Endothelial cell of umbilical vein (primary cell): ENCODE data around the gene ZNF3. TPM values are rescaled to one million over a fixed set of nuclear protein-coding genes. Genes with fewer than 3 reads are reported as not detected.

Experiments used
- BruUV-seq: library from RNA; stranded (reverse); fragments of 400-500 nt; replicated peaks from 2 replicates; lab custom pipeline; 2021; lab: Mats Ljungman, UMichigan
- CTCF ChIA-PET: fragments of 300-600, 350-600 bp; sonication (Branson Sonifier 250); formaldehyde crosslinking; loops from one replicate; lab custom pipeline; 2021; ENCODE audit warnings: antibody characterized with exemption, inconsistent platforms; lab: Charles Lee
- POLR2A ChIA-PET: fragments of 300-600, 350-600 bp; sonication (Branson Sonifier 250); formaldehyde crosslinking; loops from one replicate; lab custom pipeline; 2021; ENCODE audit warnings: antibody characterized with exemption, inconsistent platforms; lab: Charles Lee
- DNase-seq: peaks from one replicate; pipeline ENCODE4 v3.0.0-alpha.2; 2011; ENCODE audit warnings: low read depth, low spot score
- FAIRE-seq: peaks from 2 replicates; lab custom pipeline; 2011; peaks lifted over from hg19 to GRCh38; lab: Jason Lieb, UNC
- H2AFZ ChIP-seq: 2 replicates; pipeline ENCODE4 v1.6.0; 2012; ENCODE audit warnings: low read depth, low read length, control low read depth, inconsistent platforms
- H3K27ac ChIP-seq: 2 replicates; pipeline ENCODE4 v1.5.1; 2011; ENCODE audit warnings: low read depth, mild to moderate bottlenecking, control low read depth, low read length, moderate library complexity; ENCODE audit not compliant: insufficient read depth
- H3K27me3 ChIP-seq, 2 experiments: 2 replicates each; pipeline versions ENCODE4 v1.6.0 to v1.6.1; 2011; ENCODE audit warnings: low read length in 2 of 2, mixed read lengths in 1 of 2; ENCODE audit not compliant: control insufficient read depth in 2 of 2, insufficient read depth in 2 of 2
- H3K36me3 ChIP-seq, 2 experiments: 2 replicates in 1 of 2; 3 replicates in 1 of 2; pipeline ENCODE4 v1.5.1; 2011; ENCODE audit warnings: low read length in 2 of 2, mild to moderate bottlenecking in 1 of 2, moderate library complexity in 1 of 2; ENCODE audit not compliant: control insufficient read depth in 2 of 2, insufficient read depth in 2 of 2; ENCODE audit errors: extremely low read depth in 1 of 2
- H3K4me1 ChIP-seq: 3 replicates; pipeline ENCODE4 v1.5.1; 2011; ENCODE audit warnings: mild to moderate bottlenecking, low read length; ENCODE audit not compliant: control insufficient read depth, insufficient read depth; ENCODE audit errors: extremely low read depth
- H3K4me2 ChIP-seq: 2 replicates; pipeline ENCODE4 v1.6.1; 2011; ENCODE audit warnings: low read length, control low read depth, mixed read lengths; ENCODE audit not compliant: insufficient read depth
- H3K4me3 ChIP-seq, 3 experiments: fragments of 200-600 bp in 1 of 3; sonication (generic), shearing (Covaris generic) in 1 of 3; replicated peaks in 1 of 3; 2 replicates each; pipeline ENCODE4 v1.5.1; 2011 to 2016; ENCODE audit warnings: control low read depth in 3 of 3, low read length in 3 of 3, mild to moderate bottlenecking in 2 of 3, inconsistent platforms in 1 of 3, low read depth in 1 of 3, moderate library complexity in 1 of 3; ENCODE audit not compliant: insufficient read depth in 1 of 3
- H3K79me2 ChIP-seq: 2 replicates; pipeline ENCODE4 v1.6.0; 2012; ENCODE audit warnings: low read length, inconsistent platforms; ENCODE audit not compliant: control insufficient read depth, insufficient read depth
- H3K9ac ChIP-seq: replicated peaks from 2 replicates; pipeline ENCODE3; 2011; ENCODE audit warnings: low read length, control low read depth; ENCODE audit not compliant: insufficient read depth; ENCODE audit errors: extremely low read depth
- H3K9me1 ChIP-seq: replicated peaks from 3 replicates; pipeline ENCODE4 v1.6.0; 2011; ENCODE audit warnings: mild to moderate bottlenecking, low read length; ENCODE audit not compliant: control insufficient read depth, insufficient read depth; ENCODE audit errors: extremely low read depth
- H3K9me3 ChIP-seq: replicated peaks from 2 replicates; pipeline ENCODE4 v1.5.1; 2012; ENCODE audit warnings: low read length, inconsistent platforms; ENCODE audit not compliant: control insufficient read depth, insufficient read depth
- H4K20me1 ChIP-seq: replicated peaks from 2 replicates; pipeline ENCODE3; 2011; ENCODE audit warnings: mild to moderate bottlenecking, low read length; ENCODE audit not compliant: control insufficient read depth, insufficient read depth; ENCODE audit errors: extremely low read depth
- EZH2 ChIP-seq: IDR thresholded peaks from 2 replicates; pipeline ENCODE4 v1.6.1; 2012; ENCODE audit warnings: borderline replicate concordance, low read depth, mild to moderate bottlenecking, moderate library complexity, low read length, inconsistent platforms; ENCODE audit not compliant: severe bottlenecking
- GATA2 ChIP-seq: IDR thresholded peaks from 2 replicates; pipeline ENCODE4 v1.7.0; 2011; ENCODE audit warnings: low read depth, mild to moderate bottlenecking, moderate library complexity, mixed read lengths, low read length; ENCODE audit not compliant: insufficient read length, insufficient read depth
- JUN ChIP-seq: IDR thresholded peaks from 2 replicates; pipeline ENCODE4 v1.6.1; 2011; ENCODE audit warnings: borderline replicate concordance, low read depth; ENCODE audit not compliant: insufficient read length, insufficient read depth
- MAX ChIP-seq: IDR thresholded peaks from 2 replicates; pipeline ENCODE4 v1.6.1; 2011; ENCODE audit not compliant: insufficient read depth, insufficient read length
- MYC ChIP-seq: IDR thresholded peaks from one replicate; pipeline ENCODE4 v1.6.1; 2011; ENCODE audit warnings: mild to moderate bottlenecking, low read depth, low read length
- dilution Hi-C: fragments of 300-500 bp; cut with MboI; formaldehyde crosslinking; loops from one replicate; pipeline ENCODE4 v1.15.0; 2019; ENCODE audit warnings: low sequenced_read_pairs; ENCODE audit not compliant: extremely low pct_ligation_motif_present
- intact Hi-C: fragments of 100-400 bp; cut with micrococcal nuclease; formaldehyde crosslinking; loops from one replicate; pipeline ENCODE4 v1.10.0; 2022
- polyA plus RNA-seq, 4 experiments: library from polyadenylated mRNA; depleted of rRNA in 3 of 4; stranded (reverse) in 3 of 4; unstranded in 1 of 4; fragments of >200 nt; gene quantifications; 2 replicates each; pipeline versions ENCODE4 v1.2.1 to v1.2.3, GENCODE V29; 2011 to 2012; ENCODE audit warnings: missing spikeins in 1 of 4
- total RNA-seq: library from RNA; stranded (reverse); gene quantifications from 2 replicates; pipeline ENCODE4 v1.2.3, GENCODE V29; 2021
- TF ChIP-seq, protein P1 (sequence below), 2 donors: IDR thresholded peaks; 1 replicate in 1 of 2; 2 replicates in 1 of 2; pipeline ENCODE4 v1.5.1; 2011; ENCODE audit warnings: low read length in 2 of 2, mild to moderate bottlenecking in 2 of 2, moderate library complexity in 2 of 2, control low read depth in 1 of 2, inconsistent platforms in 1 of 2, low read depth in 1 of 2; ENCODE audit not compliant: insufficient read depth in 1 of 2; ENCODE audit errors: extremely low read depth in 1 of 2

The ZNF3 gene
- total and polyA plus RNA-seq, 2 donors (not counting 3 experiments of a cell fraction or from before 2014, with no cell fraction given): 21.8 to 30.9 TPM

GRCh38 chr7:100109521-100110163, 28.1 kb upstream of the ZNF3 start:
- DNase-seq: no peak
- CTCF ChIA-PET: interaction anchor here (1.1 kb wide), 1 partner anchor 8 kb away, joined by 4 read pairs; the partner anchor contains the start of genes AP4M1 and MCM7
- no peaks in the 10 kb centered on the region for H3K9me1 ChIP-seq
- H3K27me3 ChIP-seq: no peaks in the 10 kb centered on the region
- no peak overlapping the region for H3K9ac ChIP-seq
- dilution Hi-C loops (no loop called here), intact Hi-C loops (loop anchor here (10.0 kb wide), 1 partner anchor 1015 kb away; the partner anchor contains the start of gene SERPINE1)
- no peaks in the 10 kb centered on the region for H3K79me2 ChIP-seq
- peaks cover 12 to 50% of the 10 kb centered on the region in 2 experiments for H3K36me3 ChIP-seq
- no peaks in the 10 kb centered on the region for H3K9me3 ChIP-seq
- H4K20me1 ChIP-seq: no peaks in the 10 kb centered on the region
- H3K4me2 ChIP-seq: no peak overlapping the region
- no TSS peak for BruUV-seq
- no peak overlapping the region for H2AFZ ChIP-seq
- no peak for FAIRE-seq
- TF ChIP-seq MYC (no peak), MAX (no peak), GATA2 (no peak), JUN (no peak), EZH2 (no peak)
- TF ChIP-seq, protein P1, sequence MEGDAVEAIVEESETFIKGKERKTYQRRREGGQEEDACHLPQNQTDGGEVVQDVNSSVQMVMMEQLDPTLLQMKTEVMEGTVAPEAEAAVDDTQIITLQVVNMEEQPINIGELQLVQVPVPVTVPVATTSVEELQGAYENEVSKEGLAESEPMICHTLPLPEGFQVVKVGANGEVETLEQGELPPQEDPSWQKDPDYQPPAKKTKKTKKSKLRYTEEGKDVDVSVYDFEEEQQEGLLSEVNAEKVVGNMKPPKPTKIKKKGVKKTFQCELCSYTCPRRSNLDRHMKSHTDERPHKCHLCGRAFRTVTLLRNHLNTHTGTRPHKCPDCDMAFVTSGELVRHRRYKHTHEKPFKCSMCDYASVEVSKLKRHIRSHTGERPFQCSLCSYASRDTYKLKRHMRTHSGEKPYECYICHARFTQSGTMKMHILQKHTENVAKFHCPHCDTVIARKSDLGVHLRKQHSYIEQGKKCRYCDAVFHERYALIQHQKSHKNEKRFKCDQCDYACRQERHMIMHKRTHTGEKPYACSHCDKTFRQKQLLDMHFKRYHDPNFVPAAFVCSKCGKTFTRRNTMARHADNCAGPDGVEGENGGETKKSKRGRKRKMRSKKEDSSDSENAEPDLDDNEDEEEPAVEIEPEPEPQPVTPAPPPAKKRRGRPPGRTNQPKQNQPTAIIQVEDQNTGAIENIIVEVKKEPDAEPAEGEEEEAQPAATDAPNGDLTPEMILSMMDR (IDR thresholded peaks at IDR 0.05; ENCODE audit: extremely low read depth in 1 of 2, insufficient read depth in 1 of 2, low read depth in 1 of 2, low read length in 2 of 2): peak in 1 of 2 donors; percentile 17
- H3K4me1 ChIP-seq: no peaks in the 10 kb centered on the region
- no peak overlapping the region for H3K27ac ChIP-seq
- POLR2A ChIA-PET: no interaction called here
- H3K4me3 ChIP-seq: no peak overlapping the region
